Sigmoid colon (tissue), 4 donors: ENCODE measurements around the gene PARP2.

Experiments used
- EP300 ChIP-seq, 4 donors: sonication (generic); formaldehyde crosslinking; IDR thresholded peaks; one replicate each; pipeline ENCODE4 v1.6.1; 2017; ENCODE audit warnings: antibody characterized with exemption in 4 of 4
- POLR2A ChIP-seq, 2 donors: fragments of 450-650 bp; IDR thresholded peaks; one replicate each; pipeline ENCODE4 v1.6.1; 2016; ENCODE audit warnings: antibody characterized with exemption in 2 of 2, mild to moderate bottlenecking in 2 of 2, moderate library complexity in 2 of 2
- POLR2AphosphoS5 ChIP-seq, 4 donors: sonication (generic); formaldehyde crosslinking; IDR thresholded peaks; one replicate each; pipeline ENCODE4 v1.6.1; 2017; ENCODE audit warnings: antibody characterized with exemption in 4 of 4
- TF ChIP-seq, protein P1 (sequence below), 4 experiments: fragments of 450-650 bp in 3 of 4; fragments of 200-600 bp in 1 of 4; IDR thresholded peaks; one replicate each; pipeline ENCODE4 v1.5.1; 2016 to 2019; ENCODE audit warnings: antibody characterized with exemption in 4 of 4, mild to moderate bottlenecking in 3 of 4, moderate library complexity in 2 of 4

- TF ChIP-seq, protein P1, sequence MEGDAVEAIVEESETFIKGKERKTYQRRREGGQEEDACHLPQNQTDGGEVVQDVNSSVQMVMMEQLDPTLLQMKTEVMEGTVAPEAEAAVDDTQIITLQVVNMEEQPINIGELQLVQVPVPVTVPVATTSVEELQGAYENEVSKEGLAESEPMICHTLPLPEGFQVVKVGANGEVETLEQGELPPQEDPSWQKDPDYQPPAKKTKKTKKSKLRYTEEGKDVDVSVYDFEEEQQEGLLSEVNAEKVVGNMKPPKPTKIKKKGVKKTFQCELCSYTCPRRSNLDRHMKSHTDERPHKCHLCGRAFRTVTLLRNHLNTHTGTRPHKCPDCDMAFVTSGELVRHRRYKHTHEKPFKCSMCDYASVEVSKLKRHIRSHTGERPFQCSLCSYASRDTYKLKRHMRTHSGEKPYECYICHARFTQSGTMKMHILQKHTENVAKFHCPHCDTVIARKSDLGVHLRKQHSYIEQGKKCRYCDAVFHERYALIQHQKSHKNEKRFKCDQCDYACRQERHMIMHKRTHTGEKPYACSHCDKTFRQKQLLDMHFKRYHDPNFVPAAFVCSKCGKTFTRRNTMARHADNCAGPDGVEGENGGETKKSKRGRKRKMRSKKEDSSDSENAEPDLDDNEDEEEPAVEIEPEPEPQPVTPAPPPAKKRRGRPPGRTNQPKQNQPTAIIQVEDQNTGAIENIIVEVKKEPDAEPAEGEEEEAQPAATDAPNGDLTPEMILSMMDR (IDR thresholded peaks at IDR 0.05): no peak
- TF ChIP-seq POLR2A (IDR thresholded peaks at IDR 0.05) (no peak), EP300 (IDR thresholded peaks at IDR 0.05) (no peak), POLR2AphosphoS5 (IDR thresholded peaks at IDR 0.05) (no peak)
Observed at GRCh38 chr14:20346713-20347112, 3.3 kb downstream of the PARP2 start.
